Caco-2 (cell line): ENCODE measurements around the gene ATP13A5. TPM values are rescaled to one million over a fixed set of nuclear protein-coding genes. Genes with fewer than 3 reads are reported as not detected.

Experiments used
- BruUV-seq: library from RNA; stranded (reverse); fragments of 400-500 nt; replicated peaks from 2 replicates; lab custom pipeline; 2021; lab: Mats Ljungman, UMichigan
- CTCF ChIA-PET: fragments of 300-600 bp; sonication (Branson Sonifier 250); formaldehyde crosslinking; loops from one replicate; lab custom pipeline; 2022; ENCODE audit warnings: antibody characterized with exemption; lab: Charles Lee
- POLR2A ChIA-PET: fragments of 300-600 bp; sonication (Branson Sonifier 250); formaldehyde crosslinking; loops from one replicate; lab custom pipeline; 2022; ENCODE audit warnings: antibody characterized with exemption; lab: Charles Lee
- DNase-seq, 2 experiments: peaks; one replicate each; pipeline versions ENCODE4 v3.0.0 to v3.0.0-alpha.2; 2020 to 2022
- H3K27me3 ChIP-seq: replicated peaks from 2 replicates; pipeline ENCODE4 v1.6.0; 2011; ENCODE audit warnings: low read length; ENCODE audit not compliant: control insufficient read depth, insufficient read depth
- H3K36me3 ChIP-seq: 2 replicates; pipeline ENCODE4 v1.5.1; 2011; ENCODE audit warnings: low read length; ENCODE audit not compliant: control insufficient read depth, insufficient read depth
- H3K4me1 ChIP-seq: fragments of 250-450 bp; sonication (Bioruptor Pico); 2 replicates; pipeline ENCODE4 v1.5.1; 2020; ENCODE audit warnings: mild to moderate bottlenecking
- H3K4me3 ChIP-seq: 2 replicates; pipeline ENCODE4 v1.5.1; 2011; ENCODE audit warnings: low read depth, mild to moderate bottlenecking, control low read depth, low read length
- H3K9me3 ChIP-seq: fragments of 250-450 bp; sonication (Bioruptor Pico); 2 replicates; pipeline ENCODE4 v1.5.1; 2020; ENCODE audit warnings: mild to moderate bottlenecking, moderate library complexity
- H3K27ac Mint-ChIP-seq: one replicate; pipeline ENCODE4 v1.8.0; 2022; ENCODE audit warnings: mixed read lengths; ENCODE audit not compliant: unreplicated experiment
- H3K27me3 Mint-ChIP-seq: one replicate; pipeline ENCODE4 v1.8.0; 2022; ENCODE audit warnings: mixed read lengths; ENCODE audit not compliant: insufficient read depth, unreplicated experiment
- H3K36me3 Mint-ChIP-seq: one replicate; pipeline ENCODE4 v1.8.0; 2022; ENCODE audit warnings: mild to moderate bottlenecking, mixed read lengths; ENCODE audit not compliant: insufficient read depth, unreplicated experiment
- H3K4me1 Mint-ChIP-seq: one replicate; pipeline ENCODE4 v1.8.0; 2022; ENCODE audit warnings: low read depth, mixed read lengths; ENCODE audit not compliant: unreplicated experiment
- H3K4me3 Mint-ChIP-seq: one replicate; pipeline ENCODE4 v1.8.0; 2022; ENCODE audit warnings: mild to moderate bottlenecking, moderate library complexity, mixed read lengths; ENCODE audit not compliant: unreplicated experiment
- H3K9me3 Mint-ChIP-seq: one replicate; pipeline ENCODE4 v1.8.0; 2022; ENCODE audit warnings: mixed read lengths; ENCODE audit not compliant: unreplicated experiment
- CTCF ChIP-seq, 2 experiments: fragments of 200-600 bp in 1 of 2; IDR thresholded peaks; 1 replicate in 1 of 2; 2 replicates in 1 of 2; pipeline versions ENCODE4 v1.5.1 to v1.8.0; 2011 to 2022; ENCODE audit warnings: antibody characterized with exemption in 1 of 2, control low read depth in 1 of 2, inconsistent platforms in 1 of 2, low read depth in 1 of 2, low read length in 1 of 2, mild to moderate bottlenecking in 1 of 2, moderate library complexity in 1 of 2; ENCODE audit not compliant: insufficient read depth in 1 of 2, severe bottlenecking in 1 of 2, unreplicated experiment in 1 of 2
- intact Hi-C: fragments of 100-400 bp; cut with micrococcal nuclease; formaldehyde crosslinking; loops from one replicate; pipeline ENCODE4 v1.10.0; 2022; ENCODE audit not compliant: unreplicated experiment
- total RNA-seq: library from RNA; stranded (reverse); gene quantifications from 2 replicates; pipeline ENCODE4 v1.2.3, GENCODE V29; 2022

The ATP13A5 gene
- total RNA-seq, 1 experiment from 2014 or later: not detected

- intact Hi-C loops: no loop called here
- ChIA-PET POLR2A (no interaction called here), CTCF (no interaction called here)
- H3K36me3 Mint-ChIP-seq: no peaks in the 10 kb centered on the region
- no peaks in the 10 kb centered on the region for H3K4me1 Mint-ChIP-seq
- BruUV-seq: no TSS peak
- H3K4me3 Mint-ChIP-seq: no peak overlapping the region
- Histone ChIP-seq H3K27me3 (no peaks in the 10 kb centered on the region), H3K4me3 (no peak overlapping the region), H3K9me3 (no peaks in the 10 kb centered on the region), H3K4me1 (no peaks in the 10 kb centered on the region), H3K36me3 (no peaks in the 10 kb centered on the region)
- no peak for DNase-seq
- H3K9me3 Mint-ChIP-seq: no peaks in the 10 kb centered on the region
- H3K27me3 Mint-ChIP-seq: peaks cover 4% of the 10 kb centered on the region
- TF ChIP-seq CTCF (IDR thresholded peaks at IDR 0.05; ENCODE audit: insufficient read depth in 1 of 2, low read depth in 1 of 2, low read length in 1 of 2, severe bottlenecking in 1 of 2, unreplicated experiment in 1 of 2): no peak
- no peak overlapping the region for H3K27ac Mint-ChIP-seq
These were observed 24.8 kb upstream of the ATP13A5 start for GRCh38 chr3:193403307-193403706.

- no peaks in the 10 kb centered on the region for H3K4me1 Mint-ChIP-seq
- no peak overlapping the region for H3K27ac Mint-ChIP-seq
- CTCF ChIA-PET: no interaction called here
- no peaks in the 10 kb centered on the region for H3K9me3 Mint-ChIP-seq
- no peaks in the 10 kb centered on the region for H3K4me1 ChIP-seq
- no peaks in the 10 kb centered on the region for H3K9me3 ChIP-seq
- H3K27me3 Mint-ChIP-seq: peaks cover 8% of the 10 kb centered on the region
- TF ChIP-seq CTCF (IDR thresholded peaks at IDR 0.05; ENCODE audit: insufficient read depth in 1 of 2, low read depth in 1 of 2, low read length in 1 of 2, severe bottlenecking in 1 of 2, unreplicated experiment in 1 of 2): no peak
- intact Hi-C loops: no loop called here
- no peak overlapping the region for H3K4me3 ChIP-seq
- no TSS peak for BruUV-seq
- no peaks in the 10 kb centered on the region for H3K36me3 Mint-ChIP-seq
- no peaks in the 10 kb centered on the region for H3K27me3 ChIP-seq
- no peaks in the 10 kb centered on the region for H3K36me3 ChIP-seq
- H3K4me3 Mint-ChIP-seq: no peak overlapping the region
- POLR2A ChIA-PET: no interaction called here
- no peak for DNase-seq
These were observed 21.8 kb upstream of the ATP13A5 start for GRCh38 chr3:193400304-193400703.

- H3K4me3 ChIP-seq: no peak overlapping the region
- H3K4me1 Mint-ChIP-seq: no peaks in the 10 kb centered on the region
- no peaks in the 10 kb centered on the region for H3K9me3 Mint-ChIP-seq
- no peaks in the 10 kb centered on the region for H3K36me3 ChIP-seq
- no peak overlapping the region for H3K4me3 Mint-ChIP-seq
- no peaks in the 10 kb centered on the region for H3K27me3 ChIP-seq
- intact Hi-C loops: no loop called here
- no peak overlapping the region for H3K27ac Mint-ChIP-seq
- TF ChIP-seq CTCF (IDR thresholded peaks at IDR 0.05; ENCODE audit: insufficient read depth in 1 of 2, low read depth in 1 of 2, low read length in 1 of 2, severe bottlenecking in 1 of 2, unreplicated experiment in 1 of 2): no peak
- no peaks in the 10 kb centered on the region for H3K36me3 Mint-ChIP-seq
- no TSS peak for BruUV-seq
- ChIA-PET CTCF (no interaction called here), POLR2A (no interaction called here)
- DNase-seq: no peak
- no peaks in the 10 kb centered on the region for H3K9me3 ChIP-seq
- no peaks in the 10 kb centered on the region for H3K4me1 ChIP-seq
- H3K27me3 Mint-ChIP-seq: peaks cover 8% of the 10 kb centered on the region
These were observed 18.1 kb upstream of the ATP13A5 start for GRCh38 chr3:193396451-193397244.
